Stimulated activated CD8-positive, alpha-beta memory T cell treated with anti-CD3 and anti-CD28 coated beads, Interleukin-7, amount 100 ng/mL, for 24 hours (primary cell): Measurements from ENCODE around the gene OLFML1.

Experiments
- DNase-seq: peaks from one replicate; pipeline ENCODE4 v3.0.0-alpha.2; 2020; ENCODE audit warnings: low read depth

OLFML1 gene

GRCh38 chr11:7532405-7533145 is 47.3 kb downstream of the OLFML1 start:
- DNase-seq, result no peak

- no peak for DNase-seq
Measured at GRCh38 chr11:7533199-7534041, 48.1 kb downstream of the OLFML1 start.

GRCh38 chr11:7534042-7534378 is 48.7 kb downstream of the OLFML1 start:
- DNase-seq, result no peak

- no peak for DNase-seq
Measured at GRCh38 chr11:7536100-7536499, 50.8 kb downstream of the OLFML1 start.

- DNase-seq, result no peak
Measured at GRCh38 chr11:7537265-7537664, 52.0 kb downstream of the OLFML1 start.

DNA sequence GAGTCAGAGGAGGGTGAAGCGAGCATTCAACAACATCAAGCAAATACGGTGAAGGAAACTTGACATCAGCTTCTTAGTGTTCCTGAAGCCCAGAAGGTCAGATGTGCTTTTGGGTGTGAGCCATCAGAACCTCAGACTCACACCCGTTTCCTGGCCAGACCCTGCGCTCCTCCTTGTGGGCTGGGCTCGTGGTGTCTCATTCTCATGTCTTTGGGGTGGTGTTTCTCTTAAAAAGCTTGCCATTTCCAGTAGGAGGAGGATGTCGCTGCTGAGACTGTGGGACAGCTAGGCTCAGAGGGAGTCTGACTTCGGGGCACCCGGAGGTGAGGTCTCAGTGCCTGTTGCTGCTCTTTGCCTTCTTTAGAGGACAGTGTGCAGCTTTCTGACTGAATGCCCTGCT is 52.7 kb downstream of the OLFML1 start:
- DNase-seq, result no peak

- no peak for DNase-seq
Measured at GRCh38 chr11:7538466-7539454, 53.5 kb downstream of the OLFML1 start.

- DNase-seq, result no peak
Measured at GRCh38 chr11:7540830-7541555, 55.7 kb downstream of the OLFML1 start.

GRCh38 chr11:7543302-7543701 is 58.0 kb downstream of the OLFML1 start:
- DNase-seq, result no peak

DNA sequence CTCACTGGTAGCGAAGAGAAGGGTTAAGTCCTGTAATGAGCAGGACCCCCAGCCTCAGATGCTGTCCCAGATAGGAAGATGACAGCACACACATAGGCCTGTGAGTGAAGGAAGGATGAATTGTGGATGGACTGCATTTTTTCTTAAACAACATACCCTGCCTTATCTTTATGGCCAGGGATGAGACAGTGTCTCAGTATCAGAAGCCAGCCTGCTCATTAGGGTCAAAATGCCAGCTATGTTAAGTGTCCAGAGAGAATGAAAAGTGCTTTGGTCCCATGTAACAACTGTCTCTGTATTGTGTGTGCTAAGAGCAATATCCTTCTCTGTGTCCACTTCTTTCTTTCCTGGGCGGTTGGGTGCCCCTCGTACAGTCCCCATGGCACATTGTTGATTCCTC is 58.7 kb downstream of the OLFML1 start:
- DNase-seq, result no peak

DNA sequence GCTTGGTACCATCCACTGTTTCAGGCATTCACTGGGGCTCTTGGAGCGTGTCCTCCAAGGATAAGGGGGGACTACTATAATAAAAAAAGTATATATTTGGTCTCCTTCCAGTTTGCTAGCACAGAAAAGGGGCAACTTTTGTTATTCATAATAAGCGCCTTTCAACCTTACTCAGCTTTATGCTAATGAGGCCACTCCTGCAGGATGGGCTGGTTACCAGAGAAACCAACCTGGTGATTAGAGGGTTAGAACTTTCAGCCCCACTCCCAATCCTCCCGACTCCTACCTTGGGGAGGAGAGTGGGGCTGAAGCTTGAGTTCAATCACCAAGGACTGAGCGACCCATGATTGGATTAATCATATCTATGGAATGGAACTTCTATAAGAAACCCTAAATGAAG is 60.3 kb downstream of the OLFML1 start:
- no peak for DNase-seq

DNA sequence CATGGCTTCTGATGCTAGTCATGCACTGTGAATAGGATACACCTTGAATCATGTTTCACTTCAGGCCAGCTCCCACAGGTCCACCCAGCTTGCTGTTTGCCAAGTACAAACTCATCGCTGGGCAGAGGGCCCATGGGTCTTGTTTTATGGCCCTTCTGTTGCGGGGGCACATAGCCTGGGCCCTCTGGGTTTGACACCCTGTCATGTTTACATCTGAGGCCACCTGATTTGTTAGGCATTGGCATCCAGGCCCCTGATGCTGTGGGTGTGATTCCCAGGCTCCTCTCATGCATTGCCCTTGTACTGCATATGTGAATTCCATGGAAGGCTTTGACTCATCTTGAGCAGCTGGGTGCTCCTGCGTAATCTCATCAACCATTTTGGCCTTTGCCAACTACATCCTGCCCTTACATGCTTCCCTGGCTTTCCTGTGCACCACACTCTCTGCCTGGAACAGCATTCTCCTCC is 61.1 kb downstream of the OLFML1 start:
- no peak for DNase-seq

DNA sequence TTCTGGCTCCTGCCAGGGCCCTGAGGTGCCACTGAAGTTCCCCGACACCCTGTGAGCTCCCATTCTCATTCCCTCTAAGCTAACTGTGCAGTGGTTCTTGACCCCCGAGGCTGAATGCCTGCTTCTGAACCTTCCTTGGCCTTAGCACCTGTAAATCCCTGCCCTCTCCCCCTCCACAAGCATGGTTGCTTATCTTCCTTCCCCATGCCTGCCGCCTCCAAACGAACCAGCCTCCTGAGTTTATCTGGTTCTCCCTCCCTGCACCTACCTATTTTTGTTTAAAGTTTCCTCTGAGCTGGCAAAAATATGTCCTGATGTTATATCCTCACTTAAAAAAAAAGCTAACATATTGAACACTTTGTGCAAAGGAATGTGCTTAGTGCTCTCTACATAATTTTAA is 62.4 kb downstream of the OLFML1 start:
- no peak for DNase-seq

DNA sequence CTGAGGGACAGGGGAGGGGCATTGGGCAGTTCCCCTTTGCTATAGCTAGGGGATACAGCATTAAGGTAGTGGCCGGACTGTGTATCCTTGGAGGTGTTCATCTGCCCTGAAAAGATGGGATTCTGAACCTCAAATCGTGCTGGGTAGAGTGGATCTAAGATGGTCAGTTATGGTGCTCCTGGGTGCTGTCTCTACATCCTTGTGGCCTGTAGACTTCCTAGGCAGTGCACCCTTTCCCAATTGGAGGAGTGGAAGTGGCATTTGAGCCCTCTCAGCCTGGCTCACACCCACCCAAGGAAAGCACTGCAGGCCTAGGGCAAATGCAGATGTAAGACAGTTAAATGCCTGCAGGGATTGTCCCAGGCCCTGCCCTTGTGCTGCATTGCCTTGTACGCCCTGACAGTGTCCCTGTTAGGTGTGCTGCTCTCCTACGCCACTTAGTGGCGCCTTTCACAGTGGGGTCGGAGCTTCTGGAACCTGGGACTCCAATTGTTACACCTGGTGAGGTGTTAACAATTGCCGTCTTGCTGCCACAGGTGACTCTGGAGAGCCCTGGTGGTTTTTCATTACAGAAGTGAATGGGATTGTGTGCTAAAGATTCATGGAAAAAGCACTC is 63.5 kb downstream of the OLFML1 start:
- DNase-seq, result no peak

GRCh38 chr11:7549681-7550080 is 64.4 kb downstream of the OLFML1 start:
- no peak for DNase-seq

DNA sequence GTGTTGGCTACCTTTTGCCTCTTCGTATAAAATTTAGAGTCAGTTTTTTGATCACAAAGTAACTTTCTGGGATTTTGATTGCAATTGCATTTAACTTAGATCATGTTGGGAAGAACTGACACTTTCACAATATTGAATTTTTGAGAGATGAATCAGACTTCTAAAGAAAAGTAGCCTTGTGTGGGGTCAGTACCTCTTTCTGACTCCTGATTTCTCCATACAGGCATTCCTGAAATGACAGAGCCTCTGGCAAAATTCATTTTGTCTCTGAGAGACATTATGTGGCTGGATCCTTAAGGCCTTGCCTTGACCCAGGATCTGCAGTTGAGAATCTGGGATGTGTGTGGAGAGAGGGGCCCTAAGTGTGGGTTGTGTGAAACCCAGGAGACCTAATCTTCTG is 66.3 kb downstream of the OLFML1 start:
- no peak for DNase-seq

DNA sequence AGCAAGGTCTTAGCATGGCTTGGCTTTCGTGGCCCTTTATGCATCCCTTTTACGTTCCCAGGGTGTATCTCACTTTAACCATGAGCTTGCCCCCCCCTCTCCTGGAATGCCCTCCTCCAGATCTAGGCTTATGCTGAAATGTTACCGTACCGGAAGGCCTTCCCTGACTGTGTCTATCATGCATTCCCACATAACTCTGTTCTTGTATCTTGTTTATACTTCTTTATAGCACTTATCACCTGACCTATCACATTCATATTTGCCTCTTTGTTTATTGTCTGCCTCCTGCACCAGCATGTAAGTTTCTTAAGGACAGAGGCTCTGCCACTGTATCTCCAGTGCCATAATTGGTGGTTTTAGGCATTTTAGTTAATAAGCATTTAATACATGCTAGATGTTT is 67.4 kb downstream of the OLFML1 start:
- no peak for DNase-seq

GRCh38 chr11:7555052-7555699 is 69.9 kb downstream of the OLFML1 start:
- DNase-seq, result no peak

- no peak for DNase-seq
Measured at GRCh38 chr11:7558046-7558445, 72.7 kb downstream of the OLFML1 start.

GRCh38 chr11:7559398-7560283 is 74.3 kb downstream of the OLFML1 start:
- DNase-seq, result no peak
